22Rv1 (cell line): ENCODE results near the gene ADAMTS1.

Source experiments
- H3K27ac ChIP-seq: fragments of 450-650 bp; 2 replicates; pipeline ENCODE4 v1.5.1; 2017
- ZFX ChIP-seq: fragments of 450-650 bp; IDR thresholded peaks from 2 replicates; pipeline ENCODE4 v1.6.1; 2017; ENCODE audit warnings: antibody characterized with exemption, borderline replicate concordance
- TF ChIP-seq, protein P1 (sequence below): fragments of 450-650 bp; IDR thresholded peaks from 2 replicates; pipeline ENCODE4 v1.5.1; 2017; ENCODE audit warnings: mild to moderate bottlenecking

The ADAMTS1 gene

DNA sequence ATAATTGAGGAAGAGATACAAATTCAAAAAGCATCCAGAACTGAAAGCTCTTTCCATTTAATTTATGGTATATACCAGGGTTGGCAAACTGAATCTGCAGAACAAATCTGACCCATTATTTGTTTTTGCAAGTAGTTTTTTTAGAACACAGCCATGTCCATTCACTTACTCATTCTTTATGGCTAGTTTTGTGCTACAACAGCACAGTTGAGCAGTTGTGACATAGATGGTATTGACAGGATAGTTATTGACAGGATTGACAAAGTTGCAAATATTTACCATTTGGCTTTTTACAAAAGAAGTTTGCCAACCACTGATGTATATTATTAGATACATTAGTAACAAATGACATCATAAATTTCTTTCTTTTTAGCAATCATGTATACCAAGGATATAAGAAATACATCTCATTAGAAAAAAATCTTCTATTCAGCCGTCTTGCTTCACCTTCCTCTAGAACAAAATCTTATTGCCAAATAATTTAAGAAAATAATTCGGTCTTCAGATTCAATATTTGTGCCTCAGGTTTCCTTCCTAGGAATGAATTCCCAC is 9.4 kb downstream of the ADAMTS1 start:
- H3K27ac ChIP-seq, result no peak overlapping the region
- TF ChIP-seq, protein P1, sequence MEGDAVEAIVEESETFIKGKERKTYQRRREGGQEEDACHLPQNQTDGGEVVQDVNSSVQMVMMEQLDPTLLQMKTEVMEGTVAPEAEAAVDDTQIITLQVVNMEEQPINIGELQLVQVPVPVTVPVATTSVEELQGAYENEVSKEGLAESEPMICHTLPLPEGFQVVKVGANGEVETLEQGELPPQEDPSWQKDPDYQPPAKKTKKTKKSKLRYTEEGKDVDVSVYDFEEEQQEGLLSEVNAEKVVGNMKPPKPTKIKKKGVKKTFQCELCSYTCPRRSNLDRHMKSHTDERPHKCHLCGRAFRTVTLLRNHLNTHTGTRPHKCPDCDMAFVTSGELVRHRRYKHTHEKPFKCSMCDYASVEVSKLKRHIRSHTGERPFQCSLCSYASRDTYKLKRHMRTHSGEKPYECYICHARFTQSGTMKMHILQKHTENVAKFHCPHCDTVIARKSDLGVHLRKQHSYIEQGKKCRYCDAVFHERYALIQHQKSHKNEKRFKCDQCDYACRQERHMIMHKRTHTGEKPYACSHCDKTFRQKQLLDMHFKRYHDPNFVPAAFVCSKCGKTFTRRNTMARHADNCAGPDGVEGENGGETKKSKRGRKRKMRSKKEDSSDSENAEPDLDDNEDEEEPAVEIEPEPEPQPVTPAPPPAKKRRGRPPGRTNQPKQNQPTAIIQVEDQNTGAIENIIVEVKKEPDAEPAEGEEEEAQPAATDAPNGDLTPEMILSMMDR, result no peak
- no peak for TF ChIP-seq ZFX

DNA sequence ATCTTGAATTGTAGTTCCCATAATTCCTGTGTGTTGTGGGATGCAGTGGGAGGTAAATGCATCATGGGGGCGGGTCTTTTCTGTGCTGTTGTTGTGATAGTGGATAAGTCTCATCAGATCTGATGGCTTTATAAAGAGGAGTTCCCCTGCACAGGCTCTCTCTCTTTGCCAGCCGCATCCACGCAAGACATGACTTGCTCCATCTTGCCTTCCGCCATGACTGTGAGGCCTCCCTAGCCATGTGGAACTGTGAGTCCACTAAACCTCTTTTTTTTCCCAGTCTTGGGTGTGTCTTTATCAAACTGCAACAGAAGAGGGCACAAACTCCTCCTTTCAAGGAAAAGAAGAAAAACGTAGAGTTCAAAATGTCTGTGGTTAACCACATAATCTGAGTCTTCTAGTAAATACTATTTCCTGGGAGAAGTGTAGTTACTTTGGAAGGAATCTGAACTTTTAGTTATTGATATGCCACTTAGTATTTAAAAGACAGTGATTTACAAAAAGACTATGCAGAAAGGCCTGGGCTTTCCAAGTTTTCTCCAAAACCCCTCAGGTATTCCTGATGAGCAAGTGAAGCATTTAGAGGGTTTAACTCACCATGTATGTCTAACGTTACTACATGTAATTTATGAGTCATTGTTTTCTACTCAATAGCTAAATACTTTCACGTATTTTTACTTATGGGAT is 10.0 kb downstream of the ADAMTS1 start:
- TF ChIP-seq, protein P1, result no peak
- no peak for TF ChIP-seq ZFX
- no peak overlapping the region for H3K27ac ChIP-seq

DNA sequence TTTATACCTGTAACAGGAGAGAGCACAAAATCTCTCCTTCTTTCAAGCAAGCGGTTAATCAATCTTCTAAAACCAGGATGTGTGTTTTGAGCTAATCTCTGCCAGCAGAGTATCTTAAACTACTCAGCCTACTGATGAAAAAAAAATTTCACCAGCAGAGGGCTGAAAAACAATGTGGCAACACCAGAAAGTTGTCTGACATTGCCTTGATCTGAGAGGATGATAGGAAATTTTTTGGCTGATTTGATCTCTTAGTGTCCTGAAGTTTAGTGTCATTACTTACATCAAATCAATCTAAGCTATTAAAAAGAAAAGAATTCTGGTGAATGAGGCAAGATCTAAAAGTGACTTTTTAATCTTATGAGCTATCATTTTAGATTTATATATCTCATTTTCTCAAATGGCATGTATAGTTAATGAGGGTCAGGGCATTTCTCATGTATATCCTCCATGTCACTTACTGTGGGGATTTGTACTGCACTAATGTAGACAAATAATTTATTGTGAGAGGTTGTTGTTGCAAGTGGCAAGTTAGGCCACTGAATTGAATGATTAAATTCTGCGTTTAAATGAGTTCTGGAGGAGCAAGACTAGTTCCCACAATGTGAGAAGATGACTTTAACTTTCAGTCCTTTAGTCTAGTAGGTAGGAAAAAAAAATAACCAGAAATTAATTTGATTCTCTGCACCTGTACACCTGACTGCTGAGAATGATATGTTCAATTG is 10.9 kb downstream of the ADAMTS1 start:
- H3K27ac ChIP-seq, result no peak overlapping the region
- no peak for TF ChIP-seq ZFX
- TF ChIP-seq, protein P1, result peak; percentile 34

DNA sequence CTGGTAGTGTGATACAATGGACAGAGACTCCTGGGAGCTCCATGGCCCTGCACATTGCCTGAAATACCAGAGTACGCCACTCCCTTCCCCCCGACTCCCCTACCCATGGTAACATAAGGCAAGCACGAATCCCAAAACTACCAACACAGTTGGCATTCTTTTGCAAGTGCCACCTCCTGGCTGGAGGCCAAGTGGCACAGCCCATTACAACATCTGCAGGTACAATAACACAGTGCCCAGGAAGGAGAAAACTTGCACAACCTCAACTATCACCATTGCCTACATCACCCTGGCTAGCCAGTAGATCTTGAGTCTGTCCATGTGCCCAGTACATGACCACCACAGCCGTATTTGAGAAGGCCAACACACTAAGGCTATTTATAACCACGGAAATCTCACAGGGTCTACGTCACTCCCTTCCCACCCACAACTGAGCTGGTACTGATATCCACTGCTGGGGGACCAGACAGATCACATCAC is 11.7 kb downstream of the ADAMTS1 start:
- TF ChIP-seq, protein P1, result no peak
- no peak for TF ChIP-seq ZFX
- H3K27ac ChIP-seq, result no peak overlapping the region

DNA sequence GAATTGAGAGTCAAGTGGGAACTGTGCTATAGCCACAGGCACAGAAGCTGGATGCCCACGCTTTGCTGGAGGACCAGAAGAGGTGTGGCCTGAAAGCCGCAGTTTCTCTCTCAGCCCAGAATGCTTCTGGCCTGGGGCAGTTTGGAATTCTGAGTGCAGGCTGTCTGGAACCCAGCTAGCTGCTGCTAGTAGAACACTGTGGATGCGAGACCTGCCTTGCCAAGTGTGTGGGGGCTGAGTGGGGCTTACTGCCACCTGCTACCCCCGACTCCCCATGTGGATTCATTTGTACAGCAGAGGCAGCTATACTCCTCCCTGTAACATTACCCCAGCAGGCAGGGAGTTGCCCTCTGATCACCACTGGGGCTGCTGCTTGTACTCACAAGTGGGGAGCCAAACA is 12.2 kb downstream of the ADAMTS1 start:
- no peak for TF ChIP-seq ZFX
- TF ChIP-seq, protein P1, result no peak
- H3K27ac ChIP-seq, result no peak overlapping the region

DNA sequence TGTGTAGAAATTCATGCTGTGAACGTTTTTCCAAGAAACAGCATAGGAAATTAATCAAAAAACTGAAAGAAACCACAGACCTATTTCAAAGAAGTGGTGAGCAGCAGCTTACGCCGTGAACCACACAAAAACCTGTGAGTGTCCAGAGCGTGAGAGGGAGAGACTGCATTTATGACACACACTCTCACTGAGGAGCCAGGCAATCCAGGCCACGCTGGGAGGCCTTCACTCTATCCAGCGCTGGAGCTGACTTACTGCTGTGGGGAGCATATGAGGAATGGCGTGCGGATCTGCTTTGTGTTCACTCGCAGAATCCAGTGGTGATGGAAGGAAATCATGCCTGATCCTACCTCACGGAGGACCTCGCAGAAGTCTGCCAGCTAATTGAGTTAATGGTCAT is 12.7 kb downstream of the ADAMTS1 start:
- no peak overlapping the region for H3K27ac ChIP-seq
- TF ChIP-seq ZFX, result no peak
- TF ChIP-seq, protein P1, result no peak

DNA sequence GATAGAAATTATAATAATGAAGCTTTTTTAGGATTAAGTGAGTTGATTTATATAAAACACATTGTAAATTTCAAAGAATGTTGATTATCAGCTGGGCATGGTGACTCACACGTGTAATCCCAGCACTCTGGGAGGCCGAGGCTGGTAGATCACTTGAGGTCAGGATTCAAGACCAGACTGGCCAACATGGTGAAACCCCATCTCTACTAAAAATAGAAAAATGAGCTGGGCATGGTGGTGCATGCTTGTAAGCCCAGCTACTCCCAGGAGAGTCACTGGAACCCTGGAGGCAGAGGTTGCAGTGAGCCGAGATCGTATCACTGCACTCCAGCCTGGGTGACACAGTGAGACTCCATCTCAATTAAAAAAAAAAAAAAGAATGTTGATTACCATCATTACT is 18.4 kb downstream of the ADAMTS1 start:
- TF ChIP-seq, protein P1, result no peak
- no peak for TF ChIP-seq ZFX
- no peak overlapping the region for H3K27ac ChIP-seq
